Activated T-cell treated with anti-CD3 and anti-CD28 coated beads, Interleukin-2, amount 50 U/mL, for 24 hours (primary cell): Measurements from ENCODE around the gene PRX.
"Not testable (repeated sequence)": the region's sequence is repeated elsewhere in the genome, so short reads cannot be mapped to it uniquely, and the experiment has no call there.

Experiments used
- DNase-seq: peaks from one replicate; pipeline ENCODE4 v3.0.0-alpha.2; 2020
- H3K27ac Mint-ChIP-seq: 2 replicates; pipeline ENCODE4 v1.8.0; 2020; ENCODE audit warnings: mild to moderate bottlenecking, mixed read lengths
- H3K27me3 Mint-ChIP-seq: 2 replicates; pipeline ENCODE4 v1.8.0; 2020; ENCODE audit warnings: mixed read lengths
- H3K36me3 Mint-ChIP-seq: 2 replicates; pipeline ENCODE4 v1.8.0; 2020; ENCODE audit warnings: low read depth, mixed read lengths
- H3K4me1 Mint-ChIP-seq: 2 replicates; pipeline ENCODE4 v1.8.0; 2020; ENCODE audit warnings: low read depth, mixed read lengths
- H3K4me3 Mint-ChIP-seq: 2 replicates; pipeline ENCODE4 v1.8.0; 2020; ENCODE audit warnings: mild to moderate bottlenecking, moderate library complexity, mixed read lengths
- H3K9me3 Mint-ChIP-seq: 2 replicates; pipeline ENCODE4 v1.8.0; 2020; ENCODE audit warnings: mixed read lengths

The PRX gene

GRCh38 chr19:40411958-40412499 is 1.1 kb downstream of the PRX start:
- Mint-ChIP-seq H3K4me3 (no peak overlapping the region), H3K4me1 (peaks cover 18% of the 10 kb centered on the region), H3K27ac (no peak overlapping the region)

DNA sequence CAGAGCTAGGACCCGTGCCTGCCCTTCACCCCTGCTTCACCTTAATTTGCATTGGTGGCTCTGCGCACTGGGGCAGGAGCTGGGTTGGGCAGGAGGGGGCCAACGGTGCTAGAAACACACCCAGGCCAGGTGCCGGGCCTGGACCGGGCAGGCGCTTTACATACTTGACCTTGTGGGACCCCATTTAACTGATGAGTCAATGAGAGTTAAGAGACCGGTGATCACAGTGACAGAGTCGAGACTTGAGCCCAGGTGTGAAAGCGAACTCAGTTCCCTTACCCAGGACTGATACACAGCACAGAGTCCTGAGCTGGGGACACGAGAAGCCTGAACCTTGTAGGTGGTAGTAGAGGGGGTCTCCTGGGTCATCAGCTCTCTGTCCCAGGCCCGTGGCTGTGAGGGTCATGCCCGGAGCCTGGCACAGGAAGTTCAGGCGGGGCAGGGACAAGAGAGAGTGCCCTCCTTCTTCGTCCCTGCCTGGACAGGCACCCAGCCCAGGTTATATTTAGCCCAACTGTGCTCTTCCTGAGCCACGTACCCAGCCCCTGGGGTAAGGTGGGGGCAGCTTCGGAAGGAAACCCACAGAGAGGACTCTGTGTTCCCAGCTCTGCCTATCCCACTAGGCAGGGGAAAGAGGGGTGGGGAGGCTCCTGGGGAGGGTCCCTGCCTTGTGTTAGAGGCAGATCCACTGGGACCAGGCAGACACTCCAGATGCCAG is 1.9 kb downstream of the PRX start:
- H3K27ac Mint-ChIP-seq = no peak overlapping the region
- no peaks in the 10 kb centered on the region for H3K27me3 Mint-ChIP-seq
- peaks cover 13% of the 10 kb centered on the region for H3K4me1 Mint-ChIP-seq
- no peaks in the 10 kb centered on the region for H3K9me3 Mint-ChIP-seq
- no peak overlapping the region for H3K4me3 Mint-ChIP-seq
- no peaks in the 10 kb centered on the region for H3K36me3 Mint-ChIP-seq
- no peak for DNase-seq

More at GRCh38 chr19:40411958-40412499, 1.1 kb downstream of the PRX start:
- DNase-seq = no peak
- Mint-ChIP-seq H3K36me3 (no peaks in the 10 kb centered on the region), H3K9me3 (no peaks in the 10 kb centered on the region), H3K27me3 (no peaks in the 10 kb centered on the region)

- no peak for DNase-seq
- Mint-ChIP-seq H3K9me3 (no peaks in the 10 kb centered on the region), H3K36me3 (no peaks in the 10 kb centered on the region), H3K27ac (no peak overlapping the region), H3K4me3 (no peak overlapping the region), H3K27me3 (no peaks in the 10 kb centered on the region), H3K4me1 (peaks cover 11% of the 10 kb centered on the region)
Observed at GRCh38 chr19:40410030-40410389, 3.2 kb downstream of the PRX start.

DNA sequence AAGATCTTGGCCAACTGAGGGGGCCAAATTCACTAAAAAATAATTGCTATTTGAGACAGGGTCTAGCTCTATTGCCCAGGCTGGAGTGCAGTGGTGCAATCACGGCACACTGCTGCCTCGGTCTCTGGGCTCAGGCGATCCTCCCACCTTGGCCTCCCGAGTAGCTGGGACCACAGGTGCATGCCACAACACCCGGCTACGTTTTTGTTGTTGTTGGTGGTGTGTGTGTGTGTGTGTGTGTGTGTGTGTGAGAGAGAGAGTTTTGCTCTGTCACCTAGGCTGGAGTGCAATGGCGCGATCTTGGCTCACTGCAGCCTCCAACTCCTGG is 4.6 kb downstream of the PRX start:
- not testable (repeated sequence) for H3K9me3 Mint-ChIP-seq

GRCh38 chr19:40407714-40408597 is 5.2 kb downstream of the PRX start:
- Mint-ChIP-seq H3K4me1 (peaks cover 14% of the 10 kb centered on the region), H3K27ac (no peak overlapping the region), H3K27me3 (no peaks in the 10 kb centered on the region), H3K36me3 (no peaks in the 10 kb centered on the region), H3K9me3 (no peaks in the 10 kb centered on the region), H3K4me3 (no peak overlapping the region)
- no peak for DNase-seq

More for the DNA sequence above, 4.6 kb downstream of the PRX start:
- not testable (repeated sequence) for H3K27me3 Mint-ChIP-seq, H3K4me3 Mint-ChIP-seq, DNase-seq, H3K36me3 Mint-ChIP-seq, H3K27ac Mint-ChIP-seq
- peaks cover 11% of the 10 kb centered on the region for H3K4me1 Mint-ChIP-seq

DNA sequence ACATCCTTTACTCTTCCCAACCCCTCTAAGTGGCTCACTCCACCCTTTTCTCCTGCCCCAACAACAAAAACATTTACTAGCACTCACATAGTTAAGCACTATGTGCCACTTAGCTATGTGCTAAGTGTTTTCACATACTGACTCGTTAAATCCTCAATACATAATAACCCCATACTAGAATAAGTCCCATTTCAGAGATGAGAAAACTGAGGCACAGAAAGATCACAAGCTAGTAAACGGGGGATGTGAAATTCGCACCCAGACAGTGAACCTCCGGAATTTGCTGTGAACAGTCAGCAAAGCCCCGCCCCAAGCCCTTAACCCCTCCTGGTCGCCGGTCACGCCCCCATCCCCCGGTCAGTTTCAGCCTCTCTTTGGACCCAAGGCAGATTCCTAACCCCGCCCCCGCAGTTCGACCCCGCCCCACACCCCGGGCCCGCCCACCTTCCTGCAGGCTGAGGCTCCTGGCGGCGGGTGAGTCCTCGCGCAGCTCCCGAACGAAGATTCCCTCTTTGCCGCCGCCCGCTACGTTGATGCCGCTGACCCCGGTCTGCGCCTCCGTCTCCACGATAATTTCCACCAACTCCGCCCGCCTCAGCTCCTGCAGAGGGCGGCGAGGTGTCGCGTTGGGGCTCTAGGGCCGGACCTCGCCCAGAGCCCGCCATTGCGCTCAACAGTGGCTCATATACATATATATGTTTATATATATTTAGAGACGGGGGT is 9.8 kb downstream of the PRX start:
- peak overlapping the region; percentile 82 for H3K27ac Mint-ChIP-seq
- DNase-seq = peak; percentile 85
- no peaks in the 10 kb centered on the region for H3K36me3 Mint-ChIP-seq
- no peaks in the 10 kb centered on the region for H3K27me3 Mint-ChIP-seq
- H3K4me1 Mint-ChIP-seq = peaks cover 14% of the 10 kb centered on the region
- peak overlapping the region; percentile 80 for H3K4me3 Mint-ChIP-seq
- H3K9me3 Mint-ChIP-seq = no peaks in the 10 kb centered on the region

GRCh38 chr19:40400559-40400958 is 12.6 kb downstream of the PRX start:
- DNase-seq = no peak
- no peak overlapping the region for H3K4me3 Mint-ChIP-seq
- H3K4me1 Mint-ChIP-seq = peaks cover 8% of the 10 kb centered on the region
- no peak overlapping the region for H3K27ac Mint-ChIP-seq
- no peaks in the 10 kb centered on the region for H3K27me3 Mint-ChIP-seq
- no peaks in the 10 kb centered on the region for H3K9me3 Mint-ChIP-seq
- no peaks in the 10 kb centered on the region for H3K36me3 Mint-ChIP-seq

DNA sequence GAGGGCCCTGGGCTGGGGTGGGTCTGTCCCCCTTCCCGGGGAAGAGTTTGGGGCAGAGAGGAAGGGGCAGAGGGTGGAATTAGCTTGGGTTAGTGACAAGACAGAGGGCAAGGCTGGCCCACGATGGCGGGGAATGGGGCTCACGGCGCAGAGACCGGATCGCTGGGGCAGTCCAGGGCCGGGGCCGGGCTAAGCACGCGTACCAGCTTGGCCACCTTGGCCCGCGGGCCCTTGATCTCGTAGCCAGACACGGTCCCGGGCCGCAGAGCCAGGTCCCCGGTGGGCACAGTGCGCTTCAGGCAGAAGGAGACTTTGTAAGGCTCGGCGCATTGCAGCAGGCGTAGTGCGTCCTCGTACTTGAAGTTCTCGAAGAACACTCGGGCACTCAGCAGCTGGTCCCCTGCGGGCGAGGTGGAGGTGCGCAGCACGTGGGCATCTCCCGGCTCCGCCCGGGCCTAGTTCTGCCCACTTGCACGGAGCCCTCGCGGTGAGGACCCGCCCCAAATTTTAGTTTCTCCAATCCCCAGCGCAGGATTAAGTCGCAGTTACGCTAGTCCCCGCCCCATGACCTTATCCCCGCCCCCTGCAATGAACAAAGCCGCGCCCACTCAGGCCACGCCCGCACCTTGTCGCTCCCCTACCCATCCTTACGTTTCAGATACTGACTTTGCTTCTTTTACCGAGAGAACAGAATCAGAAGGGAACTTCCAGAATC is 14.6 kb downstream of the PRX start:
- DNase-seq = peak; percentile 69
- H3K9me3 Mint-ChIP-seq = no peaks in the 10 kb centered on the region
- peaks cover 6% of the 10 kb centered on the region for H3K4me1 Mint-ChIP-seq
- H3K27me3 Mint-ChIP-seq = no peaks in the 10 kb centered on the region
- H3K27ac Mint-ChIP-seq = no peak overlapping the region
- H3K36me3 Mint-ChIP-seq = no peaks in the 10 kb centered on the region
- H3K4me3 Mint-ChIP-seq = no peak overlapping the region

DNA sequence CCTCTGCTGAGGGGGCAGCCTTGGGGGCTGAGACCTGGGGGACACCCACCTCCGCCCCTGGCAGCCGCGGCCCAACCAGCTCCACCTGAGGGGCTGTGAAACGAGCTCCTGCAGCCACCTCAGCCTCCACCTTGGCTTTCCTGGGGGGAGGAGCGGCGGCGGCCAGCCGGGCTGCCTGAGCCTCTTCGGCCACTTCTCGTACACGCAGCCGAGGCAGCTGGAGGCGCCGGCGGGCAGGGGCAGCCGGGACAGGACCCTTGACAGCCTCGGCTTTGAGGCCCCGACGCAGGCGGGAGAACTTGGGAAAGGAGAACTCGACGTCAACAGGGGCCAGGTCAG is 15.6 kb downstream of the PRX start:
- H3K4me3 Mint-ChIP-seq = no peak overlapping the region
- H3K27ac Mint-ChIP-seq = no peak overlapping the region
- H3K4me1 Mint-ChIP-seq = peaks cover 1% of the 10 kb centered on the region
- no peaks in the 10 kb centered on the region for H3K9me3 Mint-ChIP-seq
- no peak for DNase-seq
- no peaks in the 10 kb centered on the region for H3K27me3 Mint-ChIP-seq
- no peaks in the 10 kb centered on the region for H3K36me3 Mint-ChIP-seq

- peaks cover 1% of the 10 kb centered on the region for H3K4me1 Mint-ChIP-seq
- H3K27ac Mint-ChIP-seq = no peak overlapping the region
- no peaks in the 10 kb centered on the region for H3K27me3 Mint-ChIP-seq
- H3K9me3 Mint-ChIP-seq = no peaks in the 10 kb centered on the region
- no peak overlapping the region for H3K4me3 Mint-ChIP-seq
- no peak for DNase-seq
- no peaks in the 10 kb centered on the region for H3K36me3 Mint-ChIP-seq
Observed at GRCh38 chr19:40396886-40397567, 16.2 kb downstream of the PRX start.

DNA sequence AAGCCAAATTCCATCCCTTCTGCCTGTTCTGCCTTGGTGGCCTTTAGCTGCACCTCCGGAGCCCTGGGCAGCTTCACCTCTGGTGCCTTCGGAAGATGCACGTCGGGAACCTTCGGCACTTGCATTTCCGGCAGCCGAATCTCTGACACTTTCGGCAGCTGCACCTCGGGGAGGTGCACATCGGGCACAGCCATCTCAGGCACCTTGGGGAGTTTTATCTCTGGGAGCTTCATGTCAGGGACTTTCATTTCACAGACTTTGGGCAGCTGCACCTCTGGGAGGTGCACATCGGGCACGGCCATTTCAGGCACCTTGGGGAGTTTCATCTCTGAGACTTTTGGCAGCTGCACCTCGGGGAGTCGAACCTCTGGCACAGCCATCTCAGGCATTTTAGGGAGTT is 17.2 kb downstream of the PRX start:
- no peak overlapping the region for H3K4me3 Mint-ChIP-seq
- H3K9me3 Mint-ChIP-seq = no peaks in the 10 kb centered on the region
- H3K36me3 Mint-ChIP-seq = no peaks in the 10 kb centered on the region
- no peak overlapping the region for H3K27ac Mint-ChIP-seq
- no peaks in the 10 kb centered on the region for H3K27me3 Mint-ChIP-seq
- DNase-seq = no peak
- peaks cover 1% of the 10 kb centered on the region for H3K4me1 Mint-ChIP-seq

- no peaks in the 10 kb centered on the region for H3K9me3 Mint-ChIP-seq
- no peak overlapping the region for H3K4me3 Mint-ChIP-seq
- DNase-seq = no peak
- H3K4me1 Mint-ChIP-seq = peaks cover 1% of the 10 kb centered on the region
- H3K27ac Mint-ChIP-seq = no peak overlapping the region
- H3K27me3 Mint-ChIP-seq = no peaks in the 10 kb centered on the region
- H3K36me3 Mint-ChIP-seq = no peaks in the 10 kb centered on the region
Observed at GRCh38 chr19:40394816-40395210, 18.4 kb downstream of the PRX start.

DNA sequence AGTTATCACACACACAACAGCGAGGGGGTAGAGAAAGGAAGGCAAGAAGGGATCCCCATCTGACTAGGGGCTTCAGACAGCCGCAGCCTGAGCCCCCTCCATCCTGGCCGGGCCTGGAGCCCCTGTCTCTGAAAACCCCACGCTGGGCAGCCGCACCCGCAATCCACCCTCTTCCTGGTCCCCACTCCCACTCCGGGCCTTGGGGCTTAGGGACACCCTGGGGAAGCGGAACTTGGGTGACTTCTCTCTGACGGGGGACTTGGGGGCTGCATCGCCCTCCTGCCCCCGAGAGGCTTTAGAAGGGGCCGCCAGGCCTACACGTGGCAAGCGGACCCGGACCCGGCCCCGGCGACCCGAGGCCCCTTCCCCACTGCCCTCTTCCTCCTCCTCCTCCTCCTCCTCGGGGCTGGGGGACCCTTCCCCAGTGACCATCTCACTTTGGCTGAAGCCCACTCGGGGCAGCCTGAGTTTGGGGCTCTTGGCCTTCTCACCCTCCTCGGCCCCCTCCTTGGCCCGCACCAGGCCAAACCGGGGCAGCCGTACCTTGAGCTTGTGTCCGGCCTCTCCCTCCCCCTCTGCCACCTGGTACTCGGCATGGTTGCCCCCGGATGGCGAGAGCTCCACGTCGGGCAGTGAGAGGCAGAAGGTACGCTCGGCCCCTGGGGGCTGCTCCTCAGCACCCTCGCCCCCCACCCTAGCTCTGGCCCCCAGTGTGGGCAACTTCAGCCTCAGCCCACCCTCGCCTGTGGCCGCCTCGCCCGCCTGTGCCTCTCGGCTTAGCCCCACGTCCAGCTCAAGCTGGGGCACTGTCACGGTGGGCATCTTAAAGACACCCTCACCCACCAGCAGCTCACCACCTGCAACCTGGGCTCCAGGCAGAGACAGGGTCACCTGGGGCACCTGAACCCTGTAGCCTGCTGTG is 19.0 kb downstream of the PRX start:
- no peak overlapping the region for H3K27ac Mint-ChIP-seq
- H3K36me3 Mint-ChIP-seq = no peaks in the 10 kb centered on the region
- H3K9me3 Mint-ChIP-seq = no peaks in the 10 kb centered on the region
- H3K4me1 Mint-ChIP-seq = peaks cover 1% of the 10 kb centered on the region
- no peaks in the 10 kb centered on the region for H3K27me3 Mint-ChIP-seq
- DNase-seq = no peak
- H3K4me3 Mint-ChIP-seq = no peak overlapping the region
